Body of pancreas (tissue), 4 donors: ENCODE results near the gene AK5.

ENCODE experiments used
- POLR2A ChIP-seq, 3 donors: fragments of 450-650 bp; IDR thresholded peaks; one replicate each; pipeline ENCODE4 v1.6.1; 2016; ENCODE audit warnings: antibody characterized with exemption in 3 of 3, mild to moderate bottlenecking in 2 of 3
- TF ChIP-seq, protein P1 (sequence below), 7 experiments: fragments of 450-650 bp in 4 of 7; fragments of 200-600 bp in 3 of 7; sonication (generic) in 3 of 7; IDR thresholded peaks; one replicate each; pipeline ENCODE4 v1.5.1; 2016 to 2019; ENCODE audit warnings: antibody characterized with exemption in 7 of 7

DNA sequence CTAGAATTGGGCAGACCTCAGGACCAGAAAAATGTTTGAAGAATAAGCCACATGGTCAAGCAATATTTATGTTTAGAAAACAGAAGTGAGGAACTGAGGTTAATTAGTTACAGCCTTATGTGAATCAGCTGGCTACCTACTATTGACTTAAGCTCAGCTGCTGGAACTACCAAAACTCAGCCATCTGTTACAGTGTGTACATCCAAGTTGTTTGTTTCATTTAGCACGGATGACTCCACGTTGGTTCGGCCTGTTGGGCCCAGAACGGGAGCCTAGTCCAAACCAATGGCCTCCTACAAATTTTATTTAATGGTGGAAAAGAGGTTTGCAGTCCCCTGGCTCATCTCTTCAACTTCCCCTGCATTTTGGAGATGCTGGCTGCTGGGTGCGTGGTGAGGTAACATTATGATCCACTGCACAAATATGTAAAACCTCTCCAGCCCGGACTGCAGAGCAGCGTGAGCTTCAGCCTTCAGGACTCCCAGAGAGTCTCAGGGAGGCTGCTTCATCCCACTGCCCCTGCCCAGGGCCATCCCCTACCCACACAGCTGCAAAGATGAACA lies 257.2 kb downstream of the AK5 start:
- TF ChIP-seq, protein P1, sequence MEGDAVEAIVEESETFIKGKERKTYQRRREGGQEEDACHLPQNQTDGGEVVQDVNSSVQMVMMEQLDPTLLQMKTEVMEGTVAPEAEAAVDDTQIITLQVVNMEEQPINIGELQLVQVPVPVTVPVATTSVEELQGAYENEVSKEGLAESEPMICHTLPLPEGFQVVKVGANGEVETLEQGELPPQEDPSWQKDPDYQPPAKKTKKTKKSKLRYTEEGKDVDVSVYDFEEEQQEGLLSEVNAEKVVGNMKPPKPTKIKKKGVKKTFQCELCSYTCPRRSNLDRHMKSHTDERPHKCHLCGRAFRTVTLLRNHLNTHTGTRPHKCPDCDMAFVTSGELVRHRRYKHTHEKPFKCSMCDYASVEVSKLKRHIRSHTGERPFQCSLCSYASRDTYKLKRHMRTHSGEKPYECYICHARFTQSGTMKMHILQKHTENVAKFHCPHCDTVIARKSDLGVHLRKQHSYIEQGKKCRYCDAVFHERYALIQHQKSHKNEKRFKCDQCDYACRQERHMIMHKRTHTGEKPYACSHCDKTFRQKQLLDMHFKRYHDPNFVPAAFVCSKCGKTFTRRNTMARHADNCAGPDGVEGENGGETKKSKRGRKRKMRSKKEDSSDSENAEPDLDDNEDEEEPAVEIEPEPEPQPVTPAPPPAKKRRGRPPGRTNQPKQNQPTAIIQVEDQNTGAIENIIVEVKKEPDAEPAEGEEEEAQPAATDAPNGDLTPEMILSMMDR (IDR thresholded peaks at IDR 0.05): no peak
- TF ChIP-seq POLR2A (IDR thresholded peaks at IDR 0.05): no peak
